ENCODE results near the gene DUOXA1. TPM values are rescaled to one million over a fixed set of nuclear protein-coding genes. Genes with fewer than 3 reads are reported as not detected.
A peak's percentile ranks its signal among the peaks of the same experiment; 100 is the strongest.

Gene DUOXA1
- total RNA-seq, 1 donor from 2014 or later, result 3.2 TPM

DNA sequence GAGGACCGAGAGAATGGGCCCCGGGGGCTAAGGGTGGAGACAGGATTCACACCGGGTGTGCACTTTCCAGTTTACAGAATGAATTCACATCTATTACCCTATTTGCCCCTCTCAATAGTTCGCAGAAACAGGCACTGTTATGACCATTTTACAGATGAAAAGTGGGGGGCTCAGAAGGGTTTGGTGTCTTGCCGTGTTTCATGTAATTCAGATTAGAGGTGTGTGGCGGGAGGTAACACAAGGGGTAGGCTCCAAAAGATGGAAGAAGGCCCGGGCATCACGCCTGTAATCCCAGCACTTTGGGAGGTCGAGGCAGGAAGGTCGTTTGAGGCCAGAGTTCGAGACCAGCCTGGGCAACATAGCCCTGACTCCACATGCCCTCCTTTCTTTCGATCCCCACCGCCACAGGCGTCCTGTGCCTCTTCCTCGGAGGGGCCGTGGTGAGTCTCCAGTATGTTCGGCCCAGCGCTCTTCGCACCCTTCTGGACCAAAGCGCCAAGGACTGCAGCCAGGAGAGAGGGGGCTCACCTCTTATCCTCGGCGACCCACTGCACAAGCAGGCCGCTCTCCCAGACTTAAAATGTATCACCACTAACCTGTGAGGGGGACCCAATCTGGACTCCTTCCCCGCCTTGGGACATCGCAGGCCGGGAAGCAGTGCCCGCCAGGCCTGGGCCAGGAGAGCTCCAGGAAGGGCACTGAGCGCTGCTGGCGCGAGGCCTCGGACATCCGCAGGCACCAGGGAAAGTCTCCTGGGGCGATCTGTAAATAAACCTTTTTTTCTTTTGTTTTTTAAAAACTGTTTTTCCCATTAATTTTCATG is 12.2 kb downstream of the DUOXA1 start:
- H3K4me3 Mint-ChIP-seq, result peak overlapping the region; percentile 68
- peaks cover 60% of the 10 kb centered on the region for H3K27me3 Mint-ChIP-seq
- peaks cover 3% of the 10 kb centered on the region for H3K36me3 Mint-ChIP-seq
- no peak for DNase-seq (ENCODE audit: extremely low spot score, unreplicated experiment)
- H3K27ac Mint-ChIP-seq, result peak overlapping the region; percentile 45
- no peak for TF ChIP-seq CTCF (conservative IDR thresholded peaks at IDR 0.05)
- H3K9me3 Mint-ChIP-seq, result peaks cover 6% of the 10 kb centered on the region
- H3K4me1 Mint-ChIP-seq (ENCODE audit: unreplicated experiment), result peaks cover 11% of the 10 kb centered on the region

GRCh38 chr15:45116482-45117307 is 13.0 kb downstream of the DUOXA1 start:
- DNase-seq (ENCODE audit: extremely low spot score, unreplicated experiment), result no peak
- Mint-ChIP-seq H3K9me3 (peaks cover 6% of the 10 kb centered on the region), H3K27me3 (peaks cover 68% of the 10 kb centered on the region), H3K4me3 (no peak overlapping the region), H3K36me3 (peaks cover 3% of the 10 kb centered on the region), H3K4me1 (ENCODE audit: unreplicated experiment) (peaks cover 8% of the 10 kb centered on the region), H3K27ac (no peak overlapping the region)
- TF ChIP-seq CTCF (conservative IDR thresholded peaks at IDR 0.05), result no peak

GRCh38 chr15:45116006-45116481 is 13.6 kb downstream of the DUOXA1 start:
- DNase-seq (ENCODE audit: extremely low spot score, unreplicated experiment), result no peak
- no peak for TF ChIP-seq CTCF (conservative IDR thresholded peaks at IDR 0.05)
- H3K9me3 Mint-ChIP-seq, result peaks cover 6% of the 10 kb centered on the region
- H3K4me3 Mint-ChIP-seq, result no peak overlapping the region
- H3K36me3 Mint-ChIP-seq, result peaks cover 3% of the 10 kb centered on the region
- H3K4me1 Mint-ChIP-seq (ENCODE audit: unreplicated experiment), result peaks cover 7% of the 10 kb centered on the region
- H3K27me3 Mint-ChIP-seq, result peaks cover 67% of the 10 kb centered on the region
- no peak overlapping the region for H3K27ac Mint-ChIP-seq

- DNase-seq (ENCODE audit: extremely low spot score, unreplicated experiment), result no peak
- no peak overlapping the region for H3K4me3 Mint-ChIP-seq
- H3K36me3 Mint-ChIP-seq, result peaks cover 3% of the 10 kb centered on the region
- H3K4me1 Mint-ChIP-seq (ENCODE audit: unreplicated experiment), result peaks cover 7% of the 10 kb centered on the region
- H3K9me3 Mint-ChIP-seq, result peaks cover 6% of the 10 kb centered on the region
- no peak overlapping the region for H3K27ac Mint-ChIP-seq
- H3K27me3 Mint-ChIP-seq, result peaks cover 67% of the 10 kb centered on the region
- no peak for TF ChIP-seq CTCF (conservative IDR thresholded peaks at IDR 0.05)
Observed at GRCh38 chr15:45115312-45115820, 14.3 kb downstream of the DUOXA1 start.

DNA sequence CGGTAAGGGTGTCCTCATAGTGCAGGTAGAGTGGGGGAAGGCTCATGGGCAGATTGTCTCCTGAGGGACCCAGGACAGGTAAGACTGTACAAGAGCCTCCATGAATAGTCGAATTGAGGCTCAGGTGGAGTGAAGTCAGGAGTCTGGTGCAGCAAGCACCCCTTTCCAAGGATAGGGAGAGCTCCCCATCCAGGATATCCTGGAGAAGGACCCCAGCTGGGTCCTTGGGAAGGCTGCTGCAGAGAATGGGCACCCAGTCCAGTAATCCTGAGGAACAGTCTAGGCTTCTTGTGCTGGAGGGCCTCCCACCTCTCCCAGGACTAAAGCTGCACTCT is 15.0 kb downstream of the DUOXA1 start:
- H3K27me3 Mint-ChIP-seq, result peaks cover 71% of the 10 kb centered on the region
- H3K9me3 Mint-ChIP-seq, result peaks cover 6% of the 10 kb centered on the region
- no peak overlapping the region for H3K4me3 Mint-ChIP-seq
- DNase-seq (ENCODE audit: extremely low spot score, unreplicated experiment), result no peak
- TF ChIP-seq CTCF (conservative IDR thresholded peaks at IDR 0.05), result no peak
- no peak overlapping the region for H3K27ac Mint-ChIP-seq
- peaks cover 3% of the 10 kb centered on the region for H3K36me3 Mint-ChIP-seq
- H3K4me1 Mint-ChIP-seq (ENCODE audit: unreplicated experiment), result peaks cover 7% of the 10 kb centered on the region
